Prostate gland (tissue), 2 donors: ENCODE measurements around the gene PDZRN3.

Experiments used
- CTCF ChIP-seq, 4 experiments: fragments of 200-600 bp in 2 of 4; fragments of 450-650 bp in 2 of 4; sonication (generic) in 2 of 4; IDR thresholded peaks; 1 replicate in 3 of 4; 2 replicates in 1 of 4; pipeline ENCODE4 v1.5.1; 2016 to 2019; ENCODE audit warnings: antibody characterized with exemption in 4 of 4, mild to moderate bottlenecking in 2 of 4, moderate library complexity in 2 of 4
- POLR2A ChIP-seq: fragments of 450-650 bp; IDR thresholded peaks from one replicate; pipeline ENCODE4 v1.6.1; 2016; ENCODE audit warnings: antibody characterized with exemption, mild to moderate bottlenecking
- POLR2AphosphoS5 ChIP-seq: sonication (generic); formaldehyde crosslinking; IDR thresholded peaks from one replicate; pipeline ENCODE4 v1.6.1; 2017; ENCODE audit warnings: antibody characterized with exemption

DNA sequence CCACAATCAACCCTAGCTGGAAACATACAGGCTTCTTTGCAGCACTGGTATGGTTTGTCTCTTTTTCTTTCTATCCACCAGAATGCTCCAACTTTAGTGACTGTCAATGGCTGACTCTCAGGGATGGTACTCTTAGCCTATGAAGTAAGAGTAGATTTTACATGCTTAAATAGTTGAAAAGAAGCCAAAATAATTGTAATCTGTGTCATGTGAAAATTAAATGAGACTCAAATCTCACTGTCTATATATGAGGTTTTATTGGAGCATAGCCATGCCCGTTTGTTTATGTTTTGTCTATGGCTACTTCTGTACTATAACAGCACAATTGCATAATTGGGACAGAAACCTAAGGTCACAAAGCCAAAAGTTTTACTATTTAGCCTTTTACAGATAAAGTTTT, 29.1 kb upstream of the PDZRN3 start:
- no peak for TF ChIP-seq POLR2AphosphoS5
- TF ChIP-seq CTCF (IDR thresholded peaks at IDR 0.05): no peak
- TF ChIP-seq POLR2A: no peak
